Measurements from ENCODE around the gene PROK1. TPM values are rescaled to one million over a fixed set of nuclear protein-coding genes. Genes with fewer than 3 reads are reported as not detected.

Gene PROK1
- total RNA-seq, 2 experiments from 2014 or later = not detected

GRCh38 chr1:110504226-110504625 lies 53.3 kb downstream of the PROK1 start:
- DNase-seq (no peak), ATAC-seq (ENCODE audit: poor library complexity) (no peak)
- H3K27me3 Mint-ChIP-seq = peaks cover 11% of the 10 kb centered on the region
- Histone ChIP-seq H3K27me3 (ENCODE audit: control insufficient read depth in 1 of 2, insufficient read depth in 2 of 2, low read length in 2 of 2) (peaks cover 0 to 7% of the 10 kb centered on the region in 2 experiments), H3K4me1 (ENCODE audit: insufficient read depth, low read length) (no peaks in the 10 kb centered on the region), H3K9me3 (ENCODE audit: control insufficient read depth in 1 of 2, insufficient read depth in 1 of 2, low read length in 2 of 2) (no peaks in the 10 kb centered on the region), H3K36me3 (ENCODE audit: insufficient read depth, low read length) (no peaks in the 10 kb centered on the region), H3K4me3 (ENCODE audit: low read length) (no peak overlapping the region), H3K27ac (ENCODE audit: low read depth in 1 of 2, low read length in 2 of 2) (no peak overlapping the region)
- H3K4me1 Mint-ChIP-seq (ENCODE audit: low read depth) = no peaks in the 10 kb centered on the region
- ChIA-PET POLR2A (no interaction called here), CTCF (no interaction called here)
- no peaks in the 10 kb centered on the region for H3K36me3 Mint-ChIP-seq (ENCODE audit: low read depth)
- no peak for TF ChIP-seq CTCF (IDR thresholded peaks at IDR 0.05)
- intact Hi-C loops (cut with DNase I, micrococcal nuclease) = no loop called here
- H3K9me3 Mint-ChIP-seq = no peaks in the 10 kb centered on the region
- no peak overlapping the region for H3K27ac Mint-ChIP-seq
- H3K4me3 Mint-ChIP-seq = no peak overlapping the region

GRCh38 chr1:110505596-110505995 lies 54.6 kb downstream of the PROK1 start:
- no peak overlapping the region for H3K27ac ChIP-seq (ENCODE audit: low read depth in 1 of 2, low read length in 2 of 2)
- peaks cover 0 to 7% of the 10 kb centered on the region in 2 experiments for H3K27me3 ChIP-seq (ENCODE audit: control insufficient read depth in 1 of 2, insufficient read depth in 2 of 2, low read length in 2 of 2)
- no peaks in the 10 kb centered on the region for H3K9me3 ChIP-seq (ENCODE audit: control insufficient read depth in 1 of 2, insufficient read depth in 1 of 2, low read length in 2 of 2)
- POLR2A ChIA-PET = no interaction called here
- no peaks in the 10 kb centered on the region for H3K36me3 ChIP-seq (ENCODE audit: insufficient read depth, low read length)
- no peaks in the 10 kb centered on the region for H3K4me1 ChIP-seq (ENCODE audit: insufficient read depth, low read length)
- Mint-ChIP-seq H3K4me1 (ENCODE audit: low read depth) (no peaks in the 10 kb centered on the region), H3K27ac (no peak overlapping the region), H3K9me3 (no peaks in the 10 kb centered on the region), H3K4me3 (no peak overlapping the region), H3K27me3 (peaks cover 11% of the 10 kb centered on the region), H3K36me3 (ENCODE audit: low read depth) (no peaks in the 10 kb centered on the region)
- CTCF ChIA-PET = no interaction called here
- no peak overlapping the region for H3K4me3 ChIP-seq (ENCODE audit: low read length)
- DNase-seq = no peak
- no peak for ATAC-seq (ENCODE audit: poor library complexity)
- no peak for TF ChIP-seq CTCF (IDR thresholded peaks at IDR 0.05)
- intact Hi-C loops (cut with DNase I, micrococcal nuclease) = no loop called here

- Mint-ChIP-seq H3K9me3 (no peaks in the 10 kb centered on the region), H3K4me1 (ENCODE audit: low read depth) (no peaks in the 10 kb centered on the region), H3K36me3 (ENCODE audit: low read depth) (no peaks in the 10 kb centered on the region), H3K27me3 (peaks cover 11% of the 10 kb centered on the region), H3K27ac (no peak overlapping the region), H3K4me3 (no peak overlapping the region)
- TF ChIP-seq CTCF (IDR thresholded peaks at IDR 0.05) = no peak
- Histone ChIP-seq H3K27me3 (ENCODE audit: control insufficient read depth in 1 of 2, insufficient read depth in 2 of 2, low read length in 2 of 2) (peaks cover 0 to 7% of the 10 kb centered on the region in 2 experiments), H3K9me3 (ENCODE audit: control insufficient read depth in 1 of 2, insufficient read depth in 1 of 2, low read length in 2 of 2) (no peaks in the 10 kb centered on the region), H3K27ac (ENCODE audit: low read depth in 1 of 2, low read length in 2 of 2) (no peak overlapping the region), H3K4me3 (ENCODE audit: low read length) (no peak overlapping the region), H3K36me3 (ENCODE audit: insufficient read depth, low read length) (no peaks in the 10 kb centered on the region), H3K4me1 (ENCODE audit: insufficient read depth, low read length) (no peaks in the 10 kb centered on the region)
- DNase-seq = no peak
- ATAC-seq (ENCODE audit: poor library complexity) = no peak
- intact Hi-C loops (cut with DNase I, micrococcal nuclease) = no loop called here
- ChIA-PET CTCF (no interaction called here), POLR2A (no interaction called here)
Observed at GRCh38 chr1:110506541-110506940, 55.6 kb downstream of the PROK1 start.

Other genes with a start within 250 kb of the PROK1 start
- 10 to 100 TPM; 16.5 to 17.7 TPM for gene KCNC4, start 240.8 kb upstream of the PROK1 start, total RNA-seq
- gene RBM15, start 111.8 kb upstream of the PROK1 start, total RNA-seq = 10 to 100 TPM; 49.4 to 49.7 TPM
- gene SLC16A4, start 60.1 kb upstream of the PROK1 start, total RNA-seq = not detected
- 100 to 1,000 TPM; 105 to 108 TPM for gene LAMTOR5, start 43.5 kb upstream of the PROK1 start, total RNA-seq
- not detected for gene KCNA10, start 68.0 kb downstream of the PROK1 start, total RNA-seq
- gene KCNA2, start 155.2 kb downstream of the PROK1 start, total RNA-seq = under 1 TPM; 0.78 to 0.88 TPM
- gene KCNA3, start 223.8 kb downstream of the PROK1 start, total RNA-seq = 100 to 1,000 TPM; 112 to 118 TPM

All from CD4-positive, alpha-beta T cell (primary cell).